IPS DF 19.7 (cell line): ENCODE data around the gene MYO1G.

Experiments
- DNase-seq: peaks from one replicate; pipeline ENCODE4 v3.0.0-alpha.2; 2013; ENCODE audit warnings: low read depth, low spot score

MYO1G gene

DNA sequence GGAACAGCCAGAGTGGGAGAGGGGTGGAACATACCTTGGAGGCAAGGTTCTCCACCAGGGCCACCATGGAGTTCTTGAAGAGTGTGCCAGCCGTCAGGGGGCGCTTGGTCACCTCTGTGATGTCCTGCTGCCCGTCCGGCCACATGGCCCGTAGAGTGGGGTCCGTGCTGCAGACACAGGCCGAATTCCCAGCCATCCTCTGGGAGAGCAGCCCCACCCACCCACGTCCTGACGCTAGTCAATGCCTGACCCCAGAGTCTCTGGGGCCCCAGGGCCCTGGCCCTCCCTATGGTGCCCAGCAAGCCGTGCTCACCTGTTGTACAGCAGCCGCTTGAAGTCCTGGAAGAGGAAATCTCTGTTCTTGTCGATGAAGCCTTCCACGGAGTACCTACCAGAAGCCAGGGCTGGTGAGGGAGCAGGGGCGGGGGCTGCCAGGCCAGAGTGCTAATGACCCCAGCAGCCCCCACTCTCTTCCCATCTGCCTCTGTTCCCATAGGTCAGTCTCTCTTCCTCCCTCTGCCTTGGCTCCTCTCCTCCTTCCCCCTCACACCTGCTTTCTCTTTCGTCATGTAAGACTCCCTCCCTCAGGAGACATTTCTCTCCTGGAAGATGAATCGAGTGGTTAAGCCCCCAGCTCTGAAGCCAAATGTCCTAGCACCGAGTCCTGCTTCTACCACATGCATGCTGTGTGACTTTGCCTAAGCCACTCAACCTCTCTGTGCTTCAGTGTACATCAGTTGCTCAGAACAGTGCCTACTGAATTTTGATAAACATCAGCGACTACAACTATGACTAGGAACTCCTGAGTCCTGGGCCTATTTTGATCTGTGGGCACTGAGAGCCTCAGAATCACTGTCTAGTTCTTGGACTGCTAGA is 11.0 kb downstream of the MYO1G start:
- no peak for DNase-seq

GRCh38 chr7:44966731-44967538 is 11.9 kb downstream of the MYO1G start:
- no peak for DNase-seq

GRCh38 chr7:44965937-44966730 is 12.7 kb downstream of the MYO1G start:
- no peak for DNase-seq

- DNase-seq: no peak
Observed at GRCh38 chr7:44965441-44965903, 13.3 kb downstream of the MYO1G start.

DNA sequence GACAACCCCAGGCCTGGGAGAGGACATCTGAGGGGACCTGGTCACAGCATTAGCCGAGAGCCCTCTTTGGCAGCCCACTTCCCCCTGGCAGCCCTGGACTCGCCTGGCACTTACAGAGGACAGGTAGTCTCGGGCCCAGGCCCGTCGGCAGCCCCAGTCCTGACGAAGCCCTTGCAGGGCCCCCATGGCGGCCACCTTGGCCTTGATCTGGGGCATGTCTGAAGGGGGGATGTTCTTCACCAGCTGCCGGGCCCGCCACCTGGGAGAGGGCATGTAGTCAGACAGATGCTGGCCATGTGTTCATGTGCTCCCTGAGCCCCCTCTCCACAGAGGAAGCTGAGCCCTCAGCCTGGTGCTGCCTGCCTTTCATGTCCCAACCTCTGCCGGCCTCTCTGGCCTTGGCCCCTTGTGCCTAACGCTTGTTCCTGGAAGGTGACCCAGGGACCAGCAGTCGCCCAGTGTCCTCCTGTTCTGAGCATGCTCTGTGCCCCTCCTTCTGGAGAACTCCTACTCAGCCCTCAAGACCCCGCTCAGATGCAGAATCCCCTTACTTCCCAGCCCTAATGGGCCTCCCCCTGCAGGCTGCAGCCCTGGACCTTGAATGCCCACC is 13.9 kb downstream of the MYO1G start:
- no peak for DNase-seq

- no peak for DNase-seq
Observed at GRCh38 chr7:44964384-44964830, 14.4 kb downstream of the MYO1G start.

DNA sequence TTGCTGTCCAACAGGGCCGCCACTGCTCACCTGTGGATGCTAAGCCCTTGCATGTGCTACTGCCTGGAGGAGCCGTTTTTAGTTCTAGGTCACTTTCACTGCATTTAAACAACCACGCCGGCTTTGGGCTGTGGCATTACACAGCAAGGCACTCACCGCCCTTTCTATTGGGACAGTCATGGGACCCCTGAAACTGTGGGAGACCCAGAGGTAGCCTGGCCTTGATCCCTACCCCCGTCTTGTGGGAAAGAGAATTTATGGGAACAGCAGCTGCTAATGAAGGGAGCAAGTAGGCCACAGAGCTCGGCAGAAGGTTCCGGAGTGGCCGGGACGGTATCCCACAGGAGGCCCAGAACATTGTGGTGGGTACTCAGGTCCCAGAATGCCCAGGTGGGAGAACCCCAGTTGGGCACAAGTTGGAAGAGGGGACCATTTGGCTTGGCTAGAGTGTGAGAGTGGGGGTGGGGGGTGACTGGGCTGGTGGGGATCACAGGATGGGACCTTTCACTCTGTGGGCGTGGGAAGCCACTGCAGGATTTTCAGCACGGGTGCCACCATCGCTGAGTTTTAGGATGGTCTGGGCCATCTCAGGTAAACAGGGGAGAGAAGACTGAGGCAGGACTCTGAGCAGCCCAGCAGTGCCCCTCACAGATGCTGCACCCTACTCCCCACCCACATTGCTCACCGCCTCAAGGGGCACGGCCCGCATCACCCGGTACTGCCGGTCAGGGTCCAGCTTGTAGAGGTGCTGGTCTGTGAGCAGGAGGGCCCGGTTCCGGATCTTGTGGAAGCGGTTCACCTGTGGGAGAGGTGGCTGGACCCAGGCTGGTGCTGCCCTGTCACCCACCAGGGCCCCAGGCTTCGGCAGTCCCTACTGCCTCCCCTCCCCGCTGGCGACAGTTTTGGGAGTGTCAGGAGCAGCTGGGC is 15.2 kb downstream of the MYO1G start:
- DNase-seq: no peak

GRCh38 chr7:44962483-44963251 is 16.1 kb downstream of the MYO1G start:
- no peak for DNase-seq

- no peak for DNase-seq
Observed at GRCh38 chr7:44961844-44962482, 16.9 kb downstream of the MYO1G start.

- no peak for DNase-seq
Observed at GRCh38 chr7:44960011-44960580, 18.7 kb downstream of the MYO1G start.

GRCh38 chr7:44959433-44959951 is 19.3 kb downstream of the MYO1G start:
- no peak for DNase-seq

- no peak for DNase-seq
Observed at GRCh38 chr7:44958645-44959344, 20.0 kb downstream of the MYO1G start.

GRCh38 chr7:44956157-44956766 is 22.6 kb downstream of the MYO1G start:
- no peak for DNase-seq

- DNase-seq: no peak
Observed at GRCh38 chr7:44955733-44956132, 23.1 kb downstream of the MYO1G start.

DNA sequence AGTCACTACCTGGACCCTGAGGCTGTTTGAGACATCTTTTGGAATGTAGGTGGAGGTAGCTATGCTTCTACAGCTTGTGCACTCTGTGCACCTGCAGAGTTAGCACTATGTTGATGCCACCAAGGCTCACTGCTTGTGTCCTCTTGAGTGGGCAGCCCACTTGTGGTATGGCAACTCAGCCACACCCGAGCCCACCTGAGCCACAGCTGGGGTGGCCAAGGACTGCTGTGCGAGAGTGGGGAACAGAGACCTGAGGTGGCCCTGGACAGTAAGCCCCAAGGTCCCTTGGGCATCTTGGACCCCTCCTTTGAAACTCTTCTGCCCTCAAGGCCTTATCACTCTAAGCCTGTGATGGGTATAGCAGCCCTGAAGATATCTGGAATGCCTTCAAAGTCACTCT is 25.7 kb downstream of the MYO1G start:
- no peak for DNase-seq

- DNase-seq: no peak
Observed at GRCh38 chr7:44949303-44949702, 29.5 kb downstream of the MYO1G start.

GRCh38 chr7:44945479-44945878 is 33.3 kb downstream of the MYO1G start:
- DNase-seq: no peak
